ENCODE results near the gene TRPV4. TPM values are rescaled to one million over a fixed set of nuclear protein-coding genes. Genes with fewer than 3 reads are reported as not detected.

Gene TRPV4
- total and polyA plus RNA-seq, 4 donors = 1.9 to 6.5 (median 2.2) TPM

GRCh38 chr12:109811624-109811995 lies 21.6 kb downstream of the TRPV4 start:
- TF ChIP-seq CTCF (IDR thresholded peaks at IDR 0.05; ENCODE audit: control extremely low read depth, extremely low read depth) = no peak
- ATAC-seq (ENCODE audit: insufficient read depth, low FRiP score) = no peak
- H3K36me3 ChIP-seq (ENCODE audit: control insufficient read depth in 4 of 4, insufficient read depth in 4 of 4, low read length in 4 of 4) = peaks cover 0 to 3% (median 0%) of the 10 kb centered on the region in 4 donors
- H3K9me3 ChIP-seq (ENCODE audit: control insufficient read depth in 4 of 4, insufficient read depth in 3 of 4, low read length in 3 of 4) = no peaks in the 10 kb centered on the region
- no peak for DNase-seq
- 78 to 80% methylated on average over 5 of the region's 5 CpGs for WGBS, 2 donors
- no peak overlapping the region for H3K9ac ChIP-seq (ENCODE audit: insufficient read depth in 1 of 2, low read length in 2 of 2)
- no peak overlapping the region for H3K4me3 ChIP-seq
- no peaks in the 10 kb centered on the region for H3K4me1 ChIP-seq (ENCODE audit: control insufficient read depth in 5 of 5, insufficient read depth in 5 of 5, low read length in 5 of 5)
- no peaks in the 10 kb centered on the region for H3K27me3 ChIP-seq (ENCODE audit: control insufficient read depth in 3 of 3, insufficient read depth in 3 of 3, low read length in 2 of 3)
- H3K27ac ChIP-seq (ENCODE audit: low read depth in 1 of 2, low read length in 1 of 2) = no peak overlapping the region

GRCh38 chr12:109810954-109811623 lies 22.1 kb downstream of the TRPV4 start:
- ATAC-seq (ENCODE audit: insufficient read depth, low FRiP score) = no peak
- Histone ChIP-seq H3K4me3 (no peak overlapping the region), H3K4me1 (ENCODE audit: control insufficient read depth in 5 of 5, insufficient read depth in 5 of 5, low read length in 5 of 5) (no peaks in the 10 kb centered on the region), H3K36me3 (ENCODE audit: control insufficient read depth in 4 of 4, insufficient read depth in 4 of 4, low read length in 4 of 4) (peaks cover 0 to 3% (median 0%) of the 10 kb centered on the region in 4 donors), H3K9me3 (ENCODE audit: control insufficient read depth in 4 of 4, insufficient read depth in 3 of 4, low read length in 3 of 4) (no peaks in the 10 kb centered on the region), H3K9ac (ENCODE audit: insufficient read depth in 1 of 2, low read length in 2 of 2) (no peak overlapping the region), H3K27ac (ENCODE audit: low read depth in 1 of 2, low read length in 1 of 2) (no peak overlapping the region), H3K27me3 (ENCODE audit: control insufficient read depth in 3 of 3, insufficient read depth in 3 of 3, low read length in 2 of 3) (no peaks in the 10 kb centered on the region)
- WGBS, 2 donors = 92 to 95% methylated on average over 10 of the region's 10 CpGs
- no peak for TF ChIP-seq CTCF (IDR thresholded peaks at IDR 0.05; ENCODE audit: control extremely low read depth, extremely low read depth)
- DNase-seq = no peak

GRCh38 chr12:109808876-109809646 lies 24.1 kb downstream of the TRPV4 start:
- no peak for TF ChIP-seq CTCF (IDR thresholded peaks at IDR 0.05; ENCODE audit: control extremely low read depth, extremely low read depth)
- peaks cover 0 to 3% (median 0%) of the 10 kb centered on the region in 5 donors for H3K4me1 ChIP-seq (ENCODE audit: control insufficient read depth in 5 of 5, insufficient read depth in 5 of 5, low read length in 5 of 5)
- H3K4me3 ChIP-seq = no peak overlapping the region
- no peak overlapping the region for H3K27ac ChIP-seq (ENCODE audit: low read depth in 1 of 2, low read length in 1 of 2)
- H3K9ac ChIP-seq (ENCODE audit: insufficient read depth in 1 of 2, low read length in 2 of 2) = no peak overlapping the region
- DNase-seq (no peak), ATAC-seq (ENCODE audit: insufficient read depth, low FRiP score) (no peak)
- H3K36me3 ChIP-seq (ENCODE audit: control insufficient read depth in 4 of 4, insufficient read depth in 4 of 4, low read length in 4 of 4) = peaks cover 0 to 3% (median 0%) of the 10 kb centered on the region in 4 donors
- no peaks in the 10 kb centered on the region for H3K27me3 ChIP-seq (ENCODE audit: control insufficient read depth in 3 of 3, insufficient read depth in 3 of 3, low read length in 2 of 3)
- WGBS, 2 donors = 94 to 97% methylated on average over 4 of the region's 4 CpGs
- no peaks in the 10 kb centered on the region for H3K9me3 ChIP-seq (ENCODE audit: control insufficient read depth in 4 of 4, insufficient read depth in 3 of 4, low read length in 3 of 4)

Measured in lung (tissue), 12 donors.